ENCODE data around the gene FSD1L. TPM values are rescaled to one million over a fixed set of nuclear protein-coding genes. Genes with fewer than 3 reads are reported as not detected.
"Not testable (repeated sequence)": the region's sequence is repeated elsewhere in the genome, so short reads cannot be mapped to it uniquely, and the experiment has no call there.

FSD1L gene
- total RNA-seq, 1 donor from 2014 or later, result 146 TPM

GRCh38 chr9:105485131-105485530 is 37.3 kb downstream of the FSD1L start:
- no peak for DNase-seq

- no peak for DNase-seq
These were observed 49.0 kb downstream of the FSD1L start for GRCh38 chr9:105496826-105497225.

- DNase-seq, result no peak
These were observed 49.9 kb downstream of the FSD1L start for GRCh38 chr9:105497704-105498103.

- no peak for DNase-seq
These were observed 52.4 kb downstream of the FSD1L start for GRCh38 chr9:105500108-105500766.

GRCh38 chr9:105501414-105501813 is 53.6 kb downstream of the FSD1L start:
- DNase-seq, result no peak

- DNase-seq, result no peak
These were observed 54.4 kb downstream of the FSD1L start for GRCh38 chr9:105502276-105502675.

GRCh38 chr9:105503881-105504280 is 56.0 kb downstream of the FSD1L start:
- no peak for DNase-seq

- no peak for DNase-seq
These were observed 59.4 kb downstream of the FSD1L start for GRCh38 chr9:105507096-105507790.

- no peak for DNase-seq
These were observed 60.7 kb downstream of the FSD1L start for GRCh38 chr9:105508530-105508929.

GRCh38 chr9:105510024-105510423 is 62.2 kb downstream of the FSD1L start:
- no peak for DNase-seq

GRCh38 chr9:105511446-105511845 is 63.6 kb downstream of the FSD1L start:
- DNase-seq, result no peak

GRCh38 chr9:105515811-105516413 is 68.1 kb downstream of the FSD1L start:
- DNase-seq, result no peak

GRCh38 chr9:105519710-105520369 is 72.0 kb downstream of the FSD1L start:
- not testable (repeated sequence) for DNase-seq

GRCh38 chr9:105520992-105521391 is 73.2 kb downstream of the FSD1L start:
- not testable (repeated sequence) for DNase-seq

GRCh38 chr9:105522618-105523385 is 75.0 kb downstream of the FSD1L start:
- DNase-seq, result not testable (repeated sequence)

GRCh38 chr9:105531530-105531929 is 83.7 kb downstream of the FSD1L start:
- no peak for DNase-seq

GRCh38 chr9:105535920-105536668 is 88.3 kb downstream of the FSD1L start:
- DNase-seq, result no peak

GRCh38 chr9:105539452-105539851 is 91.6 kb downstream of the FSD1L start:
- no peak for DNase-seq

GRCh38 chr9:105541838-105542237 is 94.0 kb downstream of the FSD1L start:
- no peak for DNase-seq

- DNase-seq, result no peak
These were observed 106.2 kb downstream of the FSD1L start for GRCh38 chr9:105554042-105554441.

GRCh38 chr9:105557804-105558610 is 110.2 kb downstream of the FSD1L start, which contains the start of gene FKTN:
Gene FKTN (plus strand): TSS chr9:105558131. CDS start chr9:105575033, 16,902 bp downstream.
- peak; percentile 83 for DNase-seq
